Thymus (tissue), 11 donors: ENCODE results near the gene UROS. TPM values are rescaled to one million over a fixed set of nuclear protein-coding genes. Genes with fewer than 3 reads are reported as not detected.

Source experiments
- DNase-seq, 9 donors: peaks; one replicate each; pipeline ENCODE4 v3.0.0-alpha.2; 2013; ENCODE audit warnings: low spot score in 9 of 9, low read depth in 6 of 9, missing footprints in 1 of 9
- H3K27ac ChIP-seq, 2 donors: one replicate each; pipeline ENCODE4 v1.5.1; 2013; ENCODE audit warnings: control low read depth in 1 of 2, low read depth in 1 of 2, low read length in 1 of 2, mild to moderate bottlenecking in 1 of 2, moderate library complexity in 1 of 2
- H3K27me3 ChIP-seq, 2 donors: one replicate each; pipeline ENCODE4 v1.5.1; 2013; ENCODE audit warnings: low read length in 1 of 2; ENCODE audit not compliant: control insufficient read depth in 2 of 2, insufficient read depth in 1 of 2
- H3K36me3 ChIP-seq, 2 donors: one replicate each; pipeline ENCODE4 v1.5.1; 2013; ENCODE audit warnings: low read length in 1 of 2, mild to moderate bottlenecking in 1 of 2, moderate library complexity in 1 of 2; ENCODE audit not compliant: control insufficient read depth in 2 of 2, insufficient read depth in 2 of 2
- H3K4me1 ChIP-seq, 2 donors: one replicate each; pipeline ENCODE4 v1.5.1; 2013; ENCODE audit warnings: low read length in 2 of 2; ENCODE audit not compliant: control insufficient read depth in 2 of 2, insufficient read depth in 2 of 2
- H3K4me3 ChIP-seq, 2 donors: one replicate each; pipeline ENCODE4 v1.5.1; 2013; ENCODE audit warnings: low read length in 2 of 2, control low read depth in 1 of 2, mild to moderate bottlenecking in 1 of 2
- H3K9me3 ChIP-seq, 2 donors: one replicate each; pipeline ENCODE4 v1.5.1; 2013; ENCODE audit warnings: low read length in 1 of 2, mild to moderate bottlenecking in 1 of 2; ENCODE audit not compliant: control insufficient read depth in 2 of 2, insufficient read depth in 1 of 2
- WGBS: extraction: QIAGEN DNeasy Blood & Tissue Kit; methylation state at CpG from one replicate; pipeline ENCODE4 v1.1.7; 2013; 5-methylcytosine and 5-hydroxymethylcytosine counted together
- polyA plus RNA-seq: library from polyadenylated mRNA; stranded (reverse); fragments of 200-250 nt; gene quantifications from one replicate; pipeline ENCODE4 v1.2.3, GENCODE V29; 2013
- total RNA-seq: library from RNA; stranded (reverse); fragments of 120-200 nt; gene quantifications from one replicate; pipeline ENCODE4 v1.2.4, GENCODE V29; 2013
- donor health status: healthy.

The UROS gene
- total and polyA plus RNA-seq, 2 donors, result 31.0 to 47.6 TPM

- Histone ChIP-seq H3K4me1 (no peaks in the 10 kb centered on the region), H3K9me3 (no peaks in the 10 kb centered on the region), H3K27me3 (no peaks in the 10 kb centered on the region), H3K27ac (no peak overlapping the region), H3K4me3 (no peak overlapping the region), H3K36me3 (peaks cover 31 to 67% of the 10 kb centered on the region in 2 donors)
- 96% methylated on average over 3 of the region's 3 CpGs for WGBS
- DNase-seq, result no peak
These were observed 17.9 kb upstream of the UROS start for GRCh38 chr10:125840955-125841354.

GRCh38 chr10:125840406-125840805 lies 17.3 kb upstream of the UROS start:
- no peak overlapping the region for H3K27ac ChIP-seq
- H3K27me3 ChIP-seq, result no peaks in the 10 kb centered on the region
- WGBS, result 98% methylated on average over 9 of the region's 9 CpGs
- no peaks in the 10 kb centered on the region for H3K9me3 ChIP-seq
- no peak for DNase-seq
- H3K4me1 ChIP-seq, result no peaks in the 10 kb centered on the region
- H3K4me3 ChIP-seq, result no peak overlapping the region
- peaks cover 31 to 63% of the 10 kb centered on the region in 2 donors for H3K36me3 ChIP-seq

- no peak for DNase-seq
- Histone ChIP-seq H3K36me3 (peaks cover 33 to 66% of the 10 kb centered on the region in 2 donors), H3K4me3 (no peak overlapping the region), H3K27me3 (no peaks in the 10 kb centered on the region), H3K4me1 (no peaks in the 10 kb centered on the region), H3K27ac (peak overlapping the region in 1 of 2 donors; percentile 18), H3K9me3 (no peaks in the 10 kb centered on the region)
- WGBS, result 96% methylated on average over 9 of the region's 9 CpGs
These were observed 15.9 kb upstream of the UROS start for GRCh38 chr10:125838802-125839575.

- H3K9me3 ChIP-seq, result no peaks in the 10 kb centered on the region
- no peaks in the 10 kb centered on the region for H3K4me1 ChIP-seq
- H3K36me3 ChIP-seq, result peaks cover 42 to 72% of the 10 kb centered on the region in 2 donors
- no peak for DNase-seq
- no peak overlapping the region for H3K27ac ChIP-seq
- 96% methylated on average over 2 of the region's 2 CpGs for WGBS
- no peaks in the 10 kb centered on the region for H3K27me3 ChIP-seq
- no peak overlapping the region for H3K4me3 ChIP-seq
These were observed 13.7 kb upstream of the UROS start for GRCh38 chr10:125836746-125837145.

GRCh38 chr10:125828311-125828710 lies 5.3 kb upstream of the UROS start:
- H3K9me3 ChIP-seq, result no peaks in the 10 kb centered on the region
- no peak for DNase-seq
- WGBS, result 97% methylated on average over 5 of the region's 5 CpGs

GRCh38 chr10:125827133-125827532 lies 4.1 kb upstream of the UROS start:
- Histone ChIP-seq H3K27ac (no peak overlapping the region), H3K9me3 (no peaks in the 10 kb centered on the region), H3K27me3 (no peaks in the 10 kb centered on the region), H3K36me3 (peaks cover 20 to 50% of the 10 kb centered on the region in 2 donors), H3K4me3 (no peak overlapping the region), H3K4me1 (peaks cover 0 to 11% of the 10 kb centered on the region in 2 donors)
- 96% methylated on average over 2 of the region's 2 CpGs for WGBS
- no peak for DNase-seq

More at GRCh38 chr10:125828311-125828710, 5.3 kb upstream of the UROS start:
- peaks cover 30 to 59% of the 10 kb centered on the region in 2 donors for H3K36me3 ChIP-seq
- no peak overlapping the region for H3K27ac ChIP-seq
- no peaks in the 10 kb centered on the region for H3K27me3 ChIP-seq
- H3K4me1 ChIP-seq, result peaks cover 0 to 9% of the 10 kb centered on the region in 2 donors
- H3K4me3 ChIP-seq, result no peak overlapping the region

- no peaks in the 10 kb centered on the region for H3K27me3 ChIP-seq
- peaks cover 13 to 33% of the 10 kb centered on the region in 2 donors for H3K36me3 ChIP-seq
- H3K9me3 ChIP-seq, result no peaks in the 10 kb centered on the region
- DNase-seq, result no peak
- H3K4me1 ChIP-seq, result peaks cover 0 to 14% of the 10 kb centered on the region in 2 donors
- 95% methylated on average over 1 of the region's 1 CpG for WGBS
- no peak overlapping the region for H3K27ac ChIP-seq
- peak overlapping the region in 1 of 2 donors; percentile 81 for H3K4me3 ChIP-seq
These were observed 1.7 kb upstream of the UROS start for GRCh38 chr10:125824736-125825135.

GRCh38 chr10:125823663-125824251 lies 699 bp upstream of the UROS start:
- whole genome bisulfite sequencing, result under 1% methylated on average over 20 of the region's 20 CpGs
- Histone ChIP-seq H3K4me3 (peak overlapping the region; percentile 65 to 81), H3K27ac (peak overlapping the region in 1 of 2 donors; percentile 68), H3K9me3 (no peaks in the 10 kb centered on the region), H3K36me3 (peaks cover 8 to 24% of the 10 kb centered on the region in 2 donors), H3K27me3 (no peaks in the 10 kb centered on the region), H3K4me1 (peaks cover 0 to 14% of the 10 kb centered on the region in 2 donors)
- peak in 2 of 9 donors; percentile 4 to 15 for DNase-seq

- H3K4me1 ChIP-seq, result peaks cover 0 to 14% of the 10 kb centered on the region in 2 donors
- H3K27ac ChIP-seq, result no peak overlapping the region
- H3K9me3 ChIP-seq, result no peaks in the 10 kb centered on the region
- peaks cover under 1% of the 10 kb centered on the region in 2 donors for H3K36me3 ChIP-seq
- no peak for DNase-seq
- H3K27me3 ChIP-seq, result no peaks in the 10 kb centered on the region
- no peak overlapping the region for H3K4me3 ChIP-seq
- 97% methylated on average over 1 of the region's 1 CpG for WGBS
These were observed 2.4 kb downstream of the UROS start for GRCh38 chr10:125820701-125821100.
